Superior temporal gyrus (tissue), 1 donor: ENCODE data around the gene CABLES2.

Experiments
- DNase-seq: peaks from one replicate; pipeline ENCODE4 v3.0.0-alpha.2; 2016; ENCODE audit errors: extremely low spot score

Gene CABLES2

GRCh38 chr20:62417981-62418708 lies 11.1 kb upstream of the CABLES2 start:
- DNase-seq: no peak

- no peak for DNase-seq
Observed at GRCh38 chr20:62416651-62417637, 9.9 kb upstream of the CABLES2 start.

- no peak for DNase-seq
Observed at GRCh38 chr20:62415354-62416111, 8.4 kb upstream of the CABLES2 start.

- DNase-seq: no peak
Observed at GRCh38 chr20:62413896-62414481, 6.9 kb upstream of the CABLES2 start.

- DNase-seq: no peak
Observed at GRCh38 chr20:62413025-62413570, 6.0 kb upstream of the CABLES2 start.

GRCh38 chr20:62412194-62413024 lies 5.3 kb upstream of the CABLES2 start:
- no peak for DNase-seq

- DNase-seq: no peak
Observed at GRCh38 chr20:62411479-62412193, 4.6 kb upstream of the CABLES2 start.

GRCh38 chr20:62410746-62411478 lies 3.8 kb upstream of the CABLES2 start:
- no peak for DNase-seq

GRCh38 chr20:62409931-62410745 lies 3.1 kb upstream of the CABLES2 start:
- DNase-seq: no peak

- DNase-seq: no peak
Observed at GRCh38 chr20:62409086-62409853, 2.2 kb upstream of the CABLES2 start.

- no peak for DNase-seq
Observed at GRCh38 chr20:62408640-62409039, 1.6 kb upstream of the CABLES2 start.

GRCh38 chr20:62408055-62408454 lies 970 bp upstream of the CABLES2 start:
- no peak for DNase-seq

- no peak for DNase-seq
Observed at GRCh38 chr20:62406635-62407176, 379 bp downstream of the CABLES2 start.

GRCh38 chr20:62405981-62406513 lies 1.0 kb downstream of the CABLES2 start:
- no peak for DNase-seq

- no peak for DNase-seq
Observed at GRCh38 chr20:62405108-62405980, 1.7 kb downstream of the CABLES2 start.

- DNase-seq: no peak
Observed at GRCh38 chr20:62404761-62405107, 2.4 kb downstream of the CABLES2 start.
